ENCODE measurements around the gene SGSM1.

DNA sequence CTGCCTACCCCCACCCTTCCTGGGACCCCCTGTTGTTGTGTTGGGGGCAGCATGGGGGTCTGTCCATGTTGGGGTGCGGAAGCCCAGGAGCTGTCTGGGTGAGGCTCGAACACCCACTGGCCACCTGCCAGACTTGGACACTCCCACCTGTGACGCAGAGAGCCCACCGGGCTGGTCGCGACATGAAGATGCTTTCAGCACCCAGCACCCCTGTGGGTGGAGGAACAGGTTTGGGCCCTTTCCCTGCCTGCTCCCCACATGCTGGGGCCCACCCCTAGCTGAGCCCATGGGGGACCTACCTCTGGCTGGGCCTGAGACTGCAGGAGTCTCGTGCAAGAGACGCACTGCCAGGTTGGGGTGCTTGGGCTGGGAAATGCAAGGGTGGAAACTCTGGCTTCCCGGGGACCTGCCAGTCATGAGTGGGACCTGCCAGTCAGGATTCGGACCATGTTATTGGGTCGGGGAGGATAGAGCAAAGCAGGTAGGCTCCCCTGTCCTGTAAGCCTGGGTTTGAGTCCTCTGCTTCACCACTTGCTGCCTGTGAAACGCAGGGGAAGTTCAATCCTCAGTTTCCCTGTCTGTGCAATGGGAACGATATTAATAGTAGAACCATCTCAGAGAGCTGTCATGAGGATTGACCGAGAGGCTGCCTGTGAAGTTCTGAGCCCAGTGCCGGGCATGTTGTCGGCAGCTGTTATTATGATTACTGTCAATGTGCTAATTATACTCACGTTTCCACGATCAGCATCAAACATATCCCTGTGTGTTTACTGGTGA lies 170.6 kb downstream of the SGSM1 start:
- TF ChIP-seq POLR2AphosphoS5 (IDR thresholded peaks at IDR 0.05; ENCODE audit: low read depth, low read length) (no peak), TAF1 (IDR thresholded peaks at IDR 0.05; ENCODE audit: borderline replicate concordance, insufficient read depth, low read length) (no peak), FOXP2 (optimal IDR thresholded peaks at IDR 0.05; ENCODE audit: borderline replicate concordance, extremely low read depth, extremely low read length, insufficient read depth) (no peak), SIN3A (IDR thresholded peaks at IDR 0.05; ENCODE audit: borderline replicate concordance, insufficient read depth, low read length) (no peak)
- TF ChIP-seq, protein P1, sequence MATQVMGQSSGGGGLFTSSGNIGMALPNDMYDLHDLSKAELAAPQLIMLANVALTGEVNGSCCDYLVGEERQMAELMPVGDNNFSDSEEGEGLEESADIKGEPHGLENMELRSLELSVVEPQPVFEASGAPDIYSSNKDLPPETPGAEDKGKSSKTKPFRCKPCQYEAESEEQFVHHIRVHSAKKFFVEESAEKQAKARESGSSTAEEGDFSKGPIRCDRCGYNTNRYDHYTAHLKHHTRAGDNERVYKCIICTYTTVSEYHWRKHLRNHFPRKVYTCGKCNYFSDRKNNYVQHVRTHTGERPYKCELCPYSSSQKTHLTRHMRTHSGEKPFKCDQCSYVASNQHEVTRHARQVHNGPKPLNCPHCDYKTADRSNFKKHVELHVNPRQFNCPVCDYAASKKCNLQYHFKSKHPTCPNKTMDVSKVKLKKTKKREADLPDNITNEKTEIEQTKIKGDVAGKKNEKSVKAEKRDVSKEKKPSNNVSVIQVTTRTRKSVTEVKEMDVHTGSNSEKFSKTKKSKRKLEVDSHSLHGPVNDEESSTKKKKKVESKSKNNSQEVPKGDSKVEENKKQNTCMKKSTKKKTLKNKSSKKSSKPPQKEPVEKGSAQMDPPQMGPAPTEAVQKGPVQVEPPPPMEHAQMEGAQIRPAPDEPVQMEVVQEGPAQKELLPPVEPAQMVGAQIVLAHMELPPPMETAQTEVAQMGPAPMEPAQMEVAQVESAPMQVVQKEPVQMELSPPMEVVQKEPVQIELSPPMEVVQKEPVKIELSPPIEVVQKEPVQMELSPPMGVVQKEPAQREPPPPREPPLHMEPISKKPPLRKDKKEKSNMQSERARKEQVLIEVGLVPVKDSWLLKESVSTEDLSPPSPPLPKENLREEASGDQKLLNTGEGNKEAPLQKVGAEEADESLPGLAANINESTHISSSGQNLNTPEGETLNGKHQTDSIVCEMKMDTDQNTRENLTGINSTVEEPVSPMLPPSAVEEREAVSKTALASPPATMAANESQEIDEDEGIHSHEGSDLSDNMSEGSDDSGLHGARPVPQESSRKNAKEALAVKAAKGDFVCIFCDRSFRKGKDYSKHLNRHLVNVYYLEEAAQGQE (IDR thresholded peaks at IDR 0.05; ENCODE audit: insufficient read depth in 1 of 2, low read depth in 2 of 2, low read length in 2 of 2): no peak

Data from PFSK-1 (cell line).